GM12892 (cell line): ENCODE results near the gene TOP1.

ENCODE experiments used
- POLR2A ChIP-seq: IDR thresholded peaks from 2 replicates; pipeline ENCODE4 v1.6.1; 2011; ENCODE audit warnings: low read depth, low read length, control low read depth
- POLR2AphosphoS5 ChIP-seq: IDR thresholded peaks from 2 replicates; pipeline ENCODE4 v1.6.1; 2011; ENCODE audit warnings: low read depth, low read length, control low read depth

- TF ChIP-seq POLR2A (no peak), POLR2AphosphoS5 (no peak)
These were observed 73.0 kb downstream of the TOP1 start for GRCh38 chr20:41101660-41102059.
